Peyer's patch (tissue), 4 donors: ENCODE results near the gene MFRP.

Source experiments
- POLR2A ChIP-seq, 2 donors: fragments of 450-650 bp; IDR thresholded peaks; one replicate each; pipeline ENCODE4 v1.5.1; 2017; ENCODE audit warnings: antibody characterized with exemption in 2 of 2, mild to moderate bottlenecking in 2 of 2, moderate library complexity in 2 of 2
- TF ChIP-seq, protein P1 (sequence below), 6 experiments: fragments of 450-650 bp in 4 of 6; fragments of 200-600 bp in 2 of 6; sonication (generic) in 1 of 6; IDR thresholded peaks; one replicate each; pipeline ENCODE4 v1.5.1; 2017 to 2019; ENCODE audit warnings: antibody characterized with exemption in 6 of 6, mild to moderate bottlenecking in 3 of 6, moderate library complexity in 1 of 6

DNA sequence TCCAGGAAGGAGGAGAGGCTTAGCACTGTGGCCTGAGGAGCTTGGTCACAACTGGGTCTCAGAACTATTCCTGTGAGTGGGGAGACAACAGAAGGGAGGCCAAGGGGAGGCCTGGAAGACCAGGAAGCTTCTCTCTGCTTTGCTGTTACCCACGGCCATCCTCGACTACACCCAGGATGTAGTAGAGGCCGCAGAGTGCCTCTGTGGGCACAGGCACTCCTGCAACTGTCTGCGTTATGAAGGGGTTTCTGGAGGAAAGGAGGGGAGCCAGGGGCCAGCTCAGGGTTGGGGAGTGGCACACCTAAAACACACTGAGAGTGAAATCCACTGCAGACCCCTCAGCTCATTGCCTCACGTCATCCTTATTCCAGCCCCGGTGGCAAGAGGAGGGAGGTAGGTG, 3.8 kb upstream of the MFRP start:
- TF ChIP-seq, protein P1, sequence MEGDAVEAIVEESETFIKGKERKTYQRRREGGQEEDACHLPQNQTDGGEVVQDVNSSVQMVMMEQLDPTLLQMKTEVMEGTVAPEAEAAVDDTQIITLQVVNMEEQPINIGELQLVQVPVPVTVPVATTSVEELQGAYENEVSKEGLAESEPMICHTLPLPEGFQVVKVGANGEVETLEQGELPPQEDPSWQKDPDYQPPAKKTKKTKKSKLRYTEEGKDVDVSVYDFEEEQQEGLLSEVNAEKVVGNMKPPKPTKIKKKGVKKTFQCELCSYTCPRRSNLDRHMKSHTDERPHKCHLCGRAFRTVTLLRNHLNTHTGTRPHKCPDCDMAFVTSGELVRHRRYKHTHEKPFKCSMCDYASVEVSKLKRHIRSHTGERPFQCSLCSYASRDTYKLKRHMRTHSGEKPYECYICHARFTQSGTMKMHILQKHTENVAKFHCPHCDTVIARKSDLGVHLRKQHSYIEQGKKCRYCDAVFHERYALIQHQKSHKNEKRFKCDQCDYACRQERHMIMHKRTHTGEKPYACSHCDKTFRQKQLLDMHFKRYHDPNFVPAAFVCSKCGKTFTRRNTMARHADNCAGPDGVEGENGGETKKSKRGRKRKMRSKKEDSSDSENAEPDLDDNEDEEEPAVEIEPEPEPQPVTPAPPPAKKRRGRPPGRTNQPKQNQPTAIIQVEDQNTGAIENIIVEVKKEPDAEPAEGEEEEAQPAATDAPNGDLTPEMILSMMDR (IDR thresholded peaks at IDR 0.05) = no peak
- no peak for TF ChIP-seq POLR2A (IDR thresholded peaks at IDR 0.05)
